ENCODE results near the gene JMJD8. TPM values are rescaled to one million over a fixed set of nuclear protein-coding genes. Genes with fewer than 3 reads are reported as not detected.

JMJD8 gene
- total RNA-seq, 4 donors from 2014 or later = 53.7 to 70.7 (median 62.5) TPM

DNA sequence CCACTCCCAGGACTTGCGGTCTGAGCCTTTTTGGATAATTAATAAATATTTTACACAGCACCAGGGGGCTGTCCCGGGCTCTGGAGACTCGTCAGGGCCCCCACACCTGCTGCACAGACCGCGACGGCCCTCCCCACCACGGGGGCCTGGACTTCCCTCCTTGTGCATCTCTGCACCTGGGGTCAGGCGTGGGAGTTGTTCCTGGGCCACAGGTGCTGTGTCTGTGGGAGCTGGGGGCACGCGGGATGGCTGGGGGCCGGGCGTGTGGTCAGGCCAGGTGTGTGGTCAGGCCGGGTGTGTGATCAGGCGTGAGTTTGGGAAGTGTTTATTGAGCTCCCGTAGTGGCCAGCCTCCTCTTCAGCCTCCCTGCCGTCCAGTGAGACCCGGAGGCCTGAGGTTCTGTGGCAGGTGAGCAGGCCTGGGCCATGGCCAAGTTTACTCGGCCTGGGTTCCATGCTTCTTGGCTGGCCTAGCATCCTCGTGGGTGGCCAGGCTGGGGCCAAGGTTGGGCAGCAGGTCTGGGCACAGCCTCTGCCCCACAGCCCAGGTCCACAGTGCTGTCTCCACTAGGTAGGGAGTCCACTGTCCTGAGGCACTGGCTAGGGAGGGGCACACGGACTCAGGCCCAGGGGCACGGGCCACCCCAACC lies 5.8 kb downstream of the JMJD8 start:
- no peak for DNase-seq
- intact Hi-C loops (cut with DNase I) = no loop called here
- peak overlapping the region in 3 of 4 donors; percentile 79 to 97 (median 93) for H3K27ac ChIP-seq
- H3K4me3 ChIP-seq = no peak overlapping the region
- no peak for TF ChIP-seq POLR2A (IDR thresholded peaks at IDR 0.05)
- TF ChIP-seq, protein P1, sequence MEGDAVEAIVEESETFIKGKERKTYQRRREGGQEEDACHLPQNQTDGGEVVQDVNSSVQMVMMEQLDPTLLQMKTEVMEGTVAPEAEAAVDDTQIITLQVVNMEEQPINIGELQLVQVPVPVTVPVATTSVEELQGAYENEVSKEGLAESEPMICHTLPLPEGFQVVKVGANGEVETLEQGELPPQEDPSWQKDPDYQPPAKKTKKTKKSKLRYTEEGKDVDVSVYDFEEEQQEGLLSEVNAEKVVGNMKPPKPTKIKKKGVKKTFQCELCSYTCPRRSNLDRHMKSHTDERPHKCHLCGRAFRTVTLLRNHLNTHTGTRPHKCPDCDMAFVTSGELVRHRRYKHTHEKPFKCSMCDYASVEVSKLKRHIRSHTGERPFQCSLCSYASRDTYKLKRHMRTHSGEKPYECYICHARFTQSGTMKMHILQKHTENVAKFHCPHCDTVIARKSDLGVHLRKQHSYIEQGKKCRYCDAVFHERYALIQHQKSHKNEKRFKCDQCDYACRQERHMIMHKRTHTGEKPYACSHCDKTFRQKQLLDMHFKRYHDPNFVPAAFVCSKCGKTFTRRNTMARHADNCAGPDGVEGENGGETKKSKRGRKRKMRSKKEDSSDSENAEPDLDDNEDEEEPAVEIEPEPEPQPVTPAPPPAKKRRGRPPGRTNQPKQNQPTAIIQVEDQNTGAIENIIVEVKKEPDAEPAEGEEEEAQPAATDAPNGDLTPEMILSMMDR (IDR thresholded peaks at IDR 0.05) = no peak
- H3K36me3 ChIP-seq = peaks cover 13 to 34% (median 20%) of the 10 kb centered on the region in 3 donors
- 58 to 72% methylated on average over 4 of the region's 21 CpGs for WGBS, 2 donors
- H3K9me3 ChIP-seq = no peaks in the 10 kb centered on the region
- H3K27me3 ChIP-seq = peaks cover 0 to 33% (median 0%) of the 10 kb centered on the region in 4 donors
- H3K4me1 ChIP-seq = peaks cover 54 to 86% (median 65%) of the 10 kb centered on the region in 3 donors

DNA sequence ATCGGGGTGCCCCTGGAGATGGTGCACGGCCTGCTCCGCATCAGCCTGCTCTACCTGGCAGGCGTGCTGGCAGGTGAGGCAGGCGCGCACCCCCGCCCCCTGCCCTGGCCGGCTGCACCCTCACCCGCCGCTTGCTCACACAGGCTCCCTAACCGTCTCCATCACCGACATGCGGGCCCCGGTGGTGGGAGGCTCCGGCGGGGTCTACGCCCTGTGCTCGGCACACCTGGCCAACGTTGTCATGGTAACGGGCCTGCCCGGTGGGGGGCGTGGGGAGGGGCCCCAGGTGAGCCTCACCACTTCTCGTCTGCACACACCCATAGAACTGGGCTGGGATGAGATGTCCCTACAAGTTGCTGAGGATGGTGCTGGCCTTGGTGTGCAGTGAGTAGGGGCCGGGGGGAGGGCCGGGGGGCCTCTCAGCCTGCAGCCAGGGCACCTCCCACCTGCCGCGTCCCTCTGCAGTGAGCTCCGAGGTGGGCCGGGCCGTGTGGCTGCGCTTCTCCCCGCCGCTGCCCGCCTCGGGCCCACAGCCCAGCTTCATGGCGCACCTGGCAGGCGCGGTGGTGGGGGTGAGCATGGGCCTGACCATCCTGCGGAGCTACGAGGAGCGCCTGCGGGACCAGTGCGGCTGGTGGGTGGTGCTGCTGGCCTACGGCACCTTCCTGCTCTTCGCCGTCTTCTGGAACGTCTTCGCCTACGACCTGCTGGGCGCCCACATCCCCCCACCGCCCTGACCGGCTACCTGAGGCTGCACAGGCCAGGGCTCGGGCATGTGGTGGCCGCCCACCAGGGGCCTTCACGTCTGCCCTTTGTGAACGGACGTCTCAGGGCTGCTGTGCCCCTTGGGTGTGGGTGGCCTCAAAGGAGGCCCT lies 6.6 kb downstream of the JMJD8 start:
- TF ChIP-seq, protein P1 (IDR thresholded peaks at IDR 0.05) = no peak
- TF ChIP-seq POLR2A (IDR thresholded peaks at IDR 0.05) = peak in 1 of 4 donors; percentile 10
- H3K27me3 ChIP-seq = peaks cover 0 to 33% (median 0%) of the 10 kb centered on the region in 4 donors
- H3K4me3 ChIP-seq = peak overlapping the region in 2 of 4 donors; percentile 3 to 45
- intact Hi-C loops (cut with DNase I) = no loop called here
- peaks cover 21 to 34% (median 21%) of the 10 kb centered on the region in 3 donors for H3K36me3 ChIP-seq
- H3K9me3 ChIP-seq = no peaks in the 10 kb centered on the region
- peak overlapping the region in 2 of 4 donors; percentile 9 to 23 for H3K27ac ChIP-seq
- WGBS, 2 donors = 38 to 54% methylated on average over 7 to 18 of the region's 57 CpGs
- peaks cover 48 to 86% (median 58%) of the 10 kb centered on the region in 3 donors for H3K4me1 ChIP-seq
- DNase-seq = no peak

DNA sequence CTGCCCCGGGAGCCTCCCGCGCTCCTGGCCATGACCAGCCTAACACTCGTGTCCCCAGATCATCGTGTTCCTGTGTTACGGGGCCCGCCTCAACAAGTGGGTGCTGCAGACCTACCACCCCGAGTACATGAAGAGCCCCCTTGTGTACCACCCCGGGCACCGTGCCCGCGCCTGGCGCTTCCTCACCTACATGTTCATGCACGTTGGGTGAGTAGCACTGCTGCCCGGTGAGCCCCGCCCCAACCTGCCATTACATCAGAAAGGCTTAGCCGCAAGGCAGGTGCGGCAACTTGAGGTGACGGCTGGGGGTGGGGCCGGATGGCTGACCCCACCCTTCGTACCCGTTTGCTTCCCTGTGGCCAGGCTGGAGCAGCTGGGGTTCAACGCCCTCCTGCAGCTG lies 7.2 kb downstream of the JMJD8 start:
- Histone ChIP-seq H3K36me3 (peaks cover 21 to 34% (median 21%) of the 10 kb centered on the region in 3 donors), H3K4me3 (peak overlapping the region in 2 of 4 donors; percentile 3 to 45), H3K9me3 (no peaks in the 10 kb centered on the region), H3K27ac (peak overlapping the region; percentile 6 to 52 (median 31)), H3K4me1 (peaks cover 43 to 80% (median 51%) of the 10 kb centered on the region in 3 donors), H3K27me3 (peaks cover 0 to 33% (median 0%) of the 10 kb centered on the region in 4 donors)
- intact Hi-C loops (cut with DNase I) = no loop called here
- TF ChIP-seq POLR2A (IDR thresholded peaks at IDR 0.05) = no peak
- TF ChIP-seq, protein P1 (IDR thresholded peaks at IDR 0.05) = no peak
- 36 to 80% methylated on average over 1 to 5 of the region's 23 CpGs for WGBS, 2 donors
- DNase-seq = no peak

DNA sequence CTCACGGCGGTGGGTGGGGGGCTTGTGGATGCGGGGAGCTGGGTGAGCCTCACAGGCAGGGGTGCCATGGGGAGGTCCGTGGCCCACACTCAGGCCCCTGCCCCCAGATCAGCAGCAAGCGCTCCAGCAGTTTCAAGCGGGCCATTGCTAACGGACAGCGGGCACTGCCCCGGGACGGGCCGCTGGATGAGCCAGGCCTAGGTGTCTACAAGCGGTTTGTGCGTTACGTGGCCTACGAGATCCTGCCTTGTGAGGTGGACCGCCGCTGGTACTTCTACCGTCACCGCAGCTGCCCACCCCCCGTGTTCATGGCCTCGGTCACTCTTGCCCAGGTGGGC lies 7.6 kb downstream of the JMJD8 start:
- Histone ChIP-seq H3K9me3 (no peaks in the 10 kb centered on the region), H3K4me1 (peaks cover 40 to 76% (median 47%) of the 10 kb centered on the region in 3 donors), H3K27me3 (peaks cover 0 to 33% (median 0%) of the 10 kb centered on the region in 4 donors), H3K4me3 (peak overlapping the region in 1 of 4 donors; percentile 45), H3K27ac (peak overlapping the region; percentile 6 to 52 (median 31)), H3K36me3 (peaks cover 19 to 34% (median 20%) of the 10 kb centered on the region in 3 donors)
- TF ChIP-seq, protein P1 (IDR thresholded peaks at IDR 0.05) = no peak
- no peak for TF ChIP-seq POLR2A (IDR thresholded peaks at IDR 0.05)
- 56 to 70% methylated on average over 2 to 3 of the region's 21 CpGs for WGBS, 2 donors
- no peak for DNase-seq
- intact Hi-C loops (cut with DNase I) = no loop called here

Data from esophagus squamous epithelium (tissue), 5 donors.